HepG2 (cell line): ENCODE results near the gene ADAMTSL3. TPM values are rescaled to one million over a fixed set of nuclear protein-coding genes. Genes with fewer than 3 reads are reported as not detected.

Experiments used
- ATAC-seq: fragments of 200-7000 bp; cut with Tn5 transposase; 3 replicates; pipeline ENCODE4 v1.9.1; 2020; ENCODE audit warnings: mild to moderate bottlenecking, moderate library complexity
- BruUV-seq: library from RNA; stranded (reverse); fragments of 400-500 nt; replicated peaks from 2 replicates; lab custom pipeline; 2021; lab: Mats Ljungman, UMichigan
- CTCF ChIA-PET: fragments of 300-600 bp; formaldehyde crosslinking; extraction: SDS; loops from one replicate; lab custom pipeline; 2021; ENCODE audit warnings: low total read pairs, inconsistent platforms, low intra/inter-chr PET ratio; lab: Yijun Ruan, JAX
- POLR2A ChIA-PET: fragments of 350-600 bp; sonication (Branson Sonifier 250); formaldehyde crosslinking; loops from one replicate; lab custom pipeline; 2020; ENCODE audit warnings: antibody characterized with exemption, inconsistent platforms; lab: Yijun Ruan, JAX
- DNase-seq: peaks from one replicate; pipeline ENCODE4 v3.0.0-alpha.2; 2015; ENCODE audit warnings: low spot score
- FAIRE-seq: peaks from 3 replicates; lab custom pipeline; 2011; peaks lifted over from hg19 to GRCh38; lab: Jason Lieb, UNC
- H2AFZ ChIP-seq: one replicate; pipeline ENCODE4 v1.6.1; 2011; ENCODE audit warnings: low read length, inconsistent platforms
- H3K27ac ChIP-seq: fragments of 300-600 bp; 3 replicates; pipeline ENCODE4 v1.8.0; 2011; ENCODE audit warnings: mixed run types, mild to moderate bottlenecking, mixed read lengths, low read length, inconsistent platforms; ENCODE audit not compliant: insufficient read depth; ENCODE audit errors: extremely low read length
- H3K27me3 ChIP-seq, 2 experiments: fragments of 200-600 bp in 1 of 2; 2 replicates in 1 of 2; 3 replicates in 1 of 2; pipeline versions ENCODE4 v1.6.0 to v1.8.0; 2011; ENCODE audit warnings: low read length in 2 of 2, mild to moderate bottlenecking in 2 of 2, moderate library complexity in 2 of 2, inconsistent platforms in 1 of 2; ENCODE audit not compliant: insufficient read depth in 2 of 2, control insufficient read depth in 1 of 2
- H3K36me3 ChIP-seq, 2 experiments: fragments of 200-600 bp in 1 of 2; replicated peaks in 1 of 2; 2 replicates in 1 of 2; 3 replicates in 1 of 2; pipeline versions ENCODE4 v1.5.1 to v1.8.0; 2011; ENCODE audit warnings: low read length in 2 of 2, inconsistent platforms in 1 of 2; ENCODE audit not compliant: insufficient read depth in 2 of 2, control insufficient read depth in 1 of 2
- H3K4me1 ChIP-seq: 2 replicates; pipeline ENCODE4 v1.5.1; 2012; ENCODE audit warnings: low read length, inconsistent platforms; ENCODE audit not compliant: insufficient read depth
- H3K4me2 ChIP-seq: 2 replicates; pipeline ENCODE4 v1.6.0; 2011; ENCODE audit warnings: low read depth, low read length, inconsistent platforms
- H3K4me3 ChIP-seq, 3 experiments: fragments of 200-600 bp in 1 of 3; sonication (generic), shearing (Covaris generic) in 1 of 3; replicated peaks in 1 of 3; 2 replicates each; pipeline ENCODE4 v1.5.1; 2011 to 2016; ENCODE audit warnings: low read length in 3 of 3, inconsistent platforms in 2 of 3, low read depth in 2 of 3, mild to moderate bottlenecking in 2 of 3, control low read depth in 1 of 3, mixed read lengths in 1 of 3; ENCODE audit not compliant: insufficient read depth in 1 of 3
- H3K79me2 ChIP-seq: one replicate; pipeline ENCODE4 v1.6.1; 2011; ENCODE audit warnings: low read length, inconsistent platforms; ENCODE audit not compliant: insufficient read depth
- H3K9ac ChIP-seq: 2 replicates; pipeline ENCODE4 v1.6.0; 2011; ENCODE audit warnings: mild to moderate bottlenecking, low read depth, low read length, inconsistent platforms; ENCODE audit not compliant: insufficient read depth
- H3K9me3 ChIP-seq: 2 replicates; pipeline ENCODE4 v1.5.1; 2012; ENCODE audit warnings: mild to moderate bottlenecking, low read length
- H4K20me1 ChIP-seq: 2 replicates; pipeline ENCODE4 v1.6.0; 2011; ENCODE audit warnings: inconsistent platforms, mild to moderate bottlenecking, low read length, moderate library complexity; ENCODE audit not compliant: insufficient read depth
- AGO2 ChIP-seq: fragments of 200-400 bp; formaldehyde crosslinking; optimal IDR thresholded peaks from 2 replicates; pipeline ENCODE3; 2017; ENCODE audit warnings: mild to moderate bottlenecking, low read depth, low read length, moderate library complexity
- BCL6 ChIP-seq: IDR thresholded peaks from 2 replicates; pipeline ENCODE4 v1.6.1; 2016; ENCODE audit warnings: missing genetic modification reagents, missing compliant biosample characterization
- HDAC1 ChIP-seq: sonication (generic); formaldehyde crosslinking; IDR thresholded peaks from 2 replicates; pipeline ENCODE4 v1.5.1; 2020; ENCODE audit warnings: mild to moderate bottlenecking, missing genetic modification reagents
- REXO4 ChIP-seq: sonication (generic); formaldehyde crosslinking; IDR thresholded peaks from 2 replicates; pipeline ENCODE4 v1.8.0; 2022; ENCODE audit warnings: missing genetic modification reagents, mild to moderate bottlenecking, borderline replicate concordance
- SMC3 ChIP-seq: IDR thresholded peaks from 2 replicates; pipeline ENCODE4 v1.6.1; 2011; ENCODE audit warnings: low read length, improper control_type of control experiment
- STAG1 ChIP-seq: sonication (generic); formaldehyde crosslinking; IDR thresholded peaks from 2 replicates; pipeline ENCODE4 v1.4.0; 2020; ENCODE audit warnings: missing genetic modification reagents
- ZNF34 ChIP-seq: sonication (generic); formaldehyde crosslinking; IDR thresholded peaks from 2 replicates; pipeline ENCODE4 v1.4.0; 2020; ENCODE audit warnings: mild to moderate bottlenecking, missing genetic modification reagents, borderline replicate concordance
- WGBS: methylation state at CpG from one replicate; pipeline ENCODE4 v1.1.6; 2017; ENCODE audit warnings: low lambda C conversion rate; 5-methylcytosine and 5-hydroxymethylcytosine counted together
- in situ Hi-C: cut with HindIII; loops from 2 replicates; pipeline ENCODE4 v1.10.0; 2017; ENCODE audit warnings: low pct_unique_long_range_greater_than_20kb; ENCODE audit not compliant: extremely low pct_ligation_motif_present
- intact Hi-C: fragments of 100-400 bp; cut with micrococcal nuclease; formaldehyde crosslinking; loops from one replicate; pipeline ENCODE4 v1.10.0; 2022; ENCODE audit not compliant: unreplicated experiment
- polyA plus RNA-seq, 8 experiments: library from polyadenylated mRNA; depleted of rRNA in 3 of 8; stranded (reverse) in 7 of 8; unstranded in 1 of 8; fragments of >200 nt; fragmentation: Illumina TruSeq in 4 of 8; extraction: Trizol in 4 of 8; gene quantifications; 2 replicates each; pipeline versions ENCODE4 v1.2.1 to v1.2.3, GENCODE V29; 2011 to 2016; ENCODE audit warnings: low read depth in 4 of 8, missing spikeins in 1 of 8, mixed read lengths in 1 of 8; ENCODE audit not compliant: insufficient read depth in 1 of 8
- total RNA-seq, 5 experiments: library from RNA; depleted of rRNA; stranded (reverse); fragments of >200 nt; fragmentation: Illumina TruSeq; extraction: Trizol; gene quantifications; 2 replicates each; pipeline ENCODE4 v1.2.3, GENCODE V29; 2016; ENCODE audit warnings: low read depth in 1 of 5
- TF ChIP-seq, protein P1 (sequence below): sonication (generic); formaldehyde crosslinking; IDR thresholded peaks from 2 replicates; pipeline ENCODE4 v1.4.0; 2020; ENCODE audit warnings: mild to moderate bottlenecking, missing genetic modification reagents

The ADAMTSL3 gene
- total and polyA plus RNA-seq, 2 of the 13 experiments (the other 11 are each of a cell fraction or from before 2014, with no cell fraction given), result 0.04 to 0.09 TPM

- peak; percentile 57 for TF ChIP-seq STAG1 (CRISPR knock-in tag)
- TF ChIP-seq HDAC1 (CRISPR knock-in tag), result no peak
- TF ChIP-seq SMC3, result peak; percentile 45; the same call in 1 of the 2 replicates
- no peak for TF ChIP-seq ZNF34
- TF ChIP-seq REXO4, result no peak
- TF ChIP-seq AGO2, result no peak
- TF ChIP-seq BCL6 (CRISPR knock-in tag), result no peak
- TF ChIP-seq, protein P1, sequence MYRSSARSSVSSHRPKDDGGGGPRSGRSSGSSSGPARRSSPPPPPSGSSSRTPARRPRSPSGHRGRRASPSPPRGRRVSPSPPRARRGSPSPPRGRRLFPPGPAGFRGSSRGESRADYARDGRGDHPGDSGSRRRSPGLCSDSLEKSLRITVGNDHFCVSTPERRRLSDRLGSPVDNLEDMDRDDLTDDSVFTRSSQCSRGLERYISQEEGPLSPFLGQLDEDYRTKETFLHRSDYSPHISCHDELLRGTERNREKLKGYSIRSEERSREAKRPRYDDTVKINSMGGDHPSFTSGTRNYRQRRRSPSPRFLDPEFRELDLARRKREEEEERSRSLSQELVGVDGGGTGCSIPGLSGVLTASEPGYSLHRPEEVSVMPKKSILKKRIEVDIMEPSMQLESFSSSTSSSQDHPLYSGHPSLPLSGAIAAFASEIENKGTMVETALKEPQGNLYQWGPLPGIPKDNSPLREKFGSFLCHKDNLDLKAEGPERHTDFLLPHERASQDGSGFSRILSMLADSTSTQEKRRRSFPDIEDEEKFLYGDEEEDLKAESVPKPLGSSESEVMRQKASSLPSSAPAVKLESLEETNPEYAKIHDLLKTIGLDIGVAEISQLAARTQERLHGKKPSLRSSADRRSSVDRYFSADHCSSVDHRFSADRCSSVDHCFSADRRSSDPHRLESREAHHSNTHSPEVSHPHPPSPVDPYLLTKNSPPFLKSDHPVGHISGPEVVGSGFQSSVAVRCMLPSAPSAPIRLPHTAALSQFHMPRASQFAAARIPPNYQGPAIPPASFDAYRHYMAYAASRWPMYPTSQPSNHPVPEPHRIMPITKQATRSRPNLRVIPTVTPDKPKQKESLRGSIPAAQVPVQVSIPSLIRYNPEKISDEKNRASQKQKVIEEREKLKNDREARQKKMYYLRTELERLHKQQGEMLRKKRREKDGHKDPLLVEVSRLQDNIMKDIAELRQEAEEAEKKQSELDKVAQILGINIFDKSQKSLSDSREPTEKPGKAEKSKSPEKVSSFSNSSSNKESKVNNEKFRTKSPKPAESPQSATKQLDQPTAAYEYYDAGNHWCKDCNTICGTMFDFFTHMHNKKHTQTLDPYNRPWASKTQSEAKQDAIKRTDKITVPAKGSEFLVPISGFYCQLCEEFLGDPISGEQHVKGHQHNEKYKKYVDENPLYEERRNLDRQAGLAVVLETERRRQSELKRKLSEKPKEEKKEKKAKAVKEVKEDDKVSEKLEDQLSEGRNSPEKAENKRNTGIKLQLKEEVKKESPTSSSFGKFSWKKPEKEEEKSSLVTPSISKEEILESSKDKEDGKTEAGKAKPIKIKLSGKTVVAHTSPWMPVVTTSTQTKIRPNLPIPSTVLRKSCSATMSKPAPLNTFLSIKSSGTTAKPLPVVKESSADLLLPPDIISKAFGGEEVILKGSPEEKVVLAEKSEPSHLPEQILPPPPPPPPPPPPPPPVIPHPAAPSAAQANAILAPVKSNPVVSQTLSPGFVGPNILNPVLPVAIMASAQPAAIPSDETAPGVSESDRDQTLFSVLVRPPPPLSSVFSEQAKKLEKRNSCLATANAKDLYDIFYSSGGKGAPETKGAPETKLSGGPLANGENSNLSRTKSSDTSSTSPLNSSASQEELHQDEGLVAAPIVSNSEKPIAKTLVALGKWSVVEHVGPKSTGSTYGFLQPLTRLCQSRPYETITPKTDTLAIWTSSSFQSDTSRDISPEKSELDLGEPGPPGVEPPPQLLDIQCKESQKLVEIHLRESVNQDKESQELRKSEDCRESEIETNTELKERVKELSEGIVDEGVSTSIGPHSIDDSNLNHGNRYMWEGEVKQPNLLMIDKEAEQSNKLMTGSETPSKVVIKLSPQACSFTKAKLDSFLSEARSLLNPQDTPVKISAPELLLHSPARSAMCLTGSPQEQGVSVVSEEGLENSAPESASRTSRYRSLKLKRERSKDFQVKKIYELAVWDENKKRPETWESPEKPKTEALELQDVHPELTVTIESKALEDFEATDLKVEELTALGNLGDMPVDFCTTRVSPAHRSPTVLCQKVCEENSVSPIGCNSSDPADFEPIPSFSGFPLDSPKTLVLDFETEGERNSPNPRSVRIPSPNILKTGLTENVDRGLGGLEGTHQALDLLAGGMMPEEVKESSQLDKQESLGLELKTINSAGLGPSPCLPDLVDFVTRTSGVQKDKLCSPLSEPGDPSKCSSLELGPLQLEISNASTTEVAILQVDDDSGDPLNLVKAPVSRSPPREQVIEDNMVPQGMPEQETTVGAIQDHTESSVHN (CRISPR knock-in tag), result no peak
- no peak overlapping the region for H2AFZ ChIP-seq
These were observed 80.6 kb downstream of the ADAMTSL3 start for GRCh38 chr15:83734487-83734886.

More at GRCh38 chr15:83734487-83734886, 80.6 kb downstream of the ADAMTSL3 start:
- in situ Hi-C loops (no loop called here), intact Hi-C loops (loop anchor here (5.0 kb wide), 1 partner anchor 238 kb away; no protein-coding TSS in a partner anchor)
- no peak overlapping the region for H3K27ac ChIP-seq
- no peaks in the 10 kb centered on the region for H4K20me1 ChIP-seq
- FAIRE-seq (no peak), ATAC-seq (0 out of 3 replicates have a peak, but pooled peaks have one; percentile 31), DNase-seq (no peak)
- no peak overlapping the region for H3K9ac ChIP-seq
- no peaks in the 10 kb centered on the region for H3K79me2 ChIP-seq
- ChIA-PET POLR2A (no interaction called here), CTCF (interaction anchor here (0.8 to 2.3 kb wide), 2 partner anchors 290 to 301 kb away, joined by 4 to 8 read pairs; no protein-coding TSS in a partner anchor)
- BruUV-seq, result no TSS peak
- H3K27me3 ChIP-seq, result no peaks in the 10 kb centered on the region
- no peaks in the 10 kb centered on the region for H3K4me1 ChIP-seq
- no peaks in the 10 kb centered on the region for H3K9me3 ChIP-seq
- H3K4me2 ChIP-seq, result no peak overlapping the region
- WGBS, result 0% methylated on average over 3 of the region's 3 CpGs
- no peak overlapping the region for H3K4me3 ChIP-seq
- no peaks in the 10 kb centered on the region for H3K36me3 ChIP-seq
